ENCODE data around the gene TRMT10B.

- TF ChIP-seq CTCF (IDR thresholded peaks at IDR 0.05; ENCODE audit: insufficient read depth, low read depth, low read length) (no peak), EZH2 (IDR thresholded peaks at IDR 0.05; ENCODE audit: insufficient read depth, low read length) (no peak)
Measured at GRCh38 chr9:37753489-37754190, at the start of gene TRMT10B.
